ENCODE measurements around the gene UPF1. TPM values are rescaled to one million over a fixed set of nuclear protein-coding genes. Genes with fewer than 3 reads are reported as not detected.

Gene UPF1
- total and polyA plus RNA-seq, 2 of the 13 experiments (the other 11 are each of a cell fraction or from before 2014, with no cell fraction given), result 16.9 to 41.8 TPM

DNA sequence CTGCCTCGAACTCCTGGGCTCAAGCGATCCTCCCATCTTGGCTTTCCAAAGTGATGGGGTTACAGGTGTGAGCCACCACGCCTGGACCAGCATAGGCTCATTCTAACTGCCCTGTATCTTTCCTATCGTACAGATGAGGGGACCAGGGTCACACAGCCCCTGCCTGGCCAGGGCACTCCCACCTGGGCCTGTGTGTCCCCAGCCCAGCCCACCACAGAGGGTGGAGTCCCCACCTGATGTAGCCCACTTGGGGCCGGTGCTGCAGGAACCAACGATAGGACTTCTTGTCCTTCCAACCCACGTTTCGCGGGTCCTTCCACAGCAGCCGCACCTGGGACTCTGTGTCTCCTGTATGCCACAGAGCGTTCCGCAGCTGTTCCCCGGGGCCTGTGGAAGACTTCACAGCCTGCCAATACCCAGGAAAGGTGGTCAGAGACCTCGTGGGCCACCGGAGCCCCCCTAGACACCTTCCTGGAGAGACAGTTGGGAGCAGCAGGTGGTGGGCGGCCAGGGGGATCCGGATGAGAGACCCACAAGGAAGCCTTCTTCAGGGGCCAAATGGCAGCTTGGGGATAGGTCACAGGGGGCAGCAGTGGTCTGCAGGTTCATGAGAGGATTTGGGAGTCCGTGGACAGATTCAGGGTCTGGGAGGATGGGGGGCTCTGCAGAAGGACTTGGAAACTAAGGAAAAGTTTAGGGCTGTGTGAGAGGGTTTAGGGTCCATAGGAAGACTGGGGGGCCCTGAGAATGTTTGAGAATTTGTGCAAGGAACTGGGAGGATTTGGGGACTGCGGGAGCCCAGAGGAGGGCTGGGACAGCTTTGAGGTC lies 47.6 kb upstream of the UPF1 start:
- no peaks in the 10 kb centered on the region for H4K20me1 ChIP-seq (ENCODE audit: insufficient read depth, low read length)
- H2AFZ ChIP-seq (ENCODE audit: low read length), result no peak overlapping the region
- ChIA-PET POLR2A (no interaction called here), CTCF (ENCODE audit: low intra/inter-chr PET ratio, low total read pairs) (no interaction called here)
- no peaks in the 10 kb centered on the region for H3K36me3 ChIP-seq (replicated peaks in 1 of 2; ENCODE audit: control insufficient read depth in 1 of 2, insufficient read depth in 2 of 2, low read length in 2 of 2)
- peaks cover 10 to 32% of the 10 kb centered on the region in 2 experiments for H3K27me3 ChIP-seq (ENCODE audit: control insufficient read depth in 1 of 2, insufficient read depth in 2 of 2, low read length in 2 of 2)
- ATAC-seq (no peak), DNase-seq (ENCODE audit: low spot score) (no peak), FAIRE-seq (no peak)
- intact Hi-C loops (cut with micrococcal nuclease; ENCODE audit: unreplicated experiment) (no loop called here), in situ Hi-C loops (cut with HindIII; ENCODE audit: extremely low pct_ligation_motif_present, low pct_unique_long_range_greater_than_20kb) (no loop called here)
- 82% methylated on average over 13 of the region's 19 CpGs for WGBS (ENCODE audit: low lambda C conversion rate)
- H3K4me3 ChIP-seq (replicated peaks in 1 of 3; ENCODE audit: insufficient read depth in 1 of 3, low read depth in 2 of 3, low read length in 3 of 3), result no peak overlapping the region
- H3K27ac ChIP-seq (ENCODE audit: extremely low read length, insufficient read depth, low read length), result no peak overlapping the region
- H3K79me2 ChIP-seq (ENCODE audit: insufficient read depth, low read length), result no peaks in the 10 kb centered on the region
- H3K9me3 ChIP-seq (ENCODE audit: low read length), result no peaks in the 10 kb centered on the region
- H3K4me1 ChIP-seq (ENCODE audit: insufficient read depth, low read length), result peaks cover 49% of the 10 kb centered on the region
- H3K4me2 ChIP-seq (ENCODE audit: low read depth, low read length), result no peak overlapping the region
- H3K9ac ChIP-seq (ENCODE audit: insufficient read depth, low read depth, low read length), result no peak overlapping the region
- no TSS peak for BruUV-seq (replicated peaks)
- no peak for TF ChIP-seq PHF8 (CRISPR knock-in tag; IDR thresholded peaks at IDR 0.05)
- no peak for TF ChIP-seq HMGA1 (CRISPR knock-in tag; conservative IDR thresholded peaks at IDR 0.05)
- no peak for TF ChIP-seq KDM1A (CRISPR knock-in tag; IDR thresholded peaks at IDR 0.05)
- TF ChIP-seq HNRNPUL1 (IDR thresholded peaks at IDR 0.05; ENCODE audit: low read depth, low read length), result no peak
- TF ChIP-seq ZNF879 (CRISPR knock-in tag; IDR thresholded peaks at IDR 0.05), result no peak
- TF ChIP-seq ZEB1 (IDR thresholded peaks at IDR 0.05; ENCODE audit: insufficient replicate concordance, low read depth), result no peak
- TF ChIP-seq AKAP8 (CRISPR knock-in tag; IDR thresholded peaks at IDR 0.05), result no peak
- no peak for TF ChIP-seq FOXA1 (IDR thresholded peaks at IDR 0.05)
- TF ChIP-seq FOXA1 (CRISPR knock-in tag; IDR thresholded peaks at IDR 0.05), result no peak
- no peak for TF ChIP-seq ZNF567 (CRISPR knock-in tag; IDR thresholded peaks at IDR 0.05; ENCODE audit: borderline replicate concordance)
- TF ChIP-seq KDM3A (CRISPR knock-in tag; IDR thresholded peaks at IDR 0.05; ENCODE audit: low read depth), result no peak
- TF ChIP-seq ZZZ3 (CRISPR knock-in tag; IDR thresholded peaks at IDR 0.05; ENCODE audit: borderline replicate concordance), result no peak
- no peak for TF ChIP-seq KLF9 (CRISPR knock-in tag; IDR thresholded peaks at IDR 0.05; ENCODE audit: low read depth)
- TF ChIP-seq BRD4 (CRISPR knock-in tag; IDR thresholded peaks at IDR 0.05), result no peak
- no peak for TF ChIP-seq GTF2F1 (IDR thresholded peaks at IDR 0.05; ENCODE audit: low read length)
- TF ChIP-seq ZNF883 (CRISPR knock-in tag; IDR thresholded peaks at IDR 0.05; ENCODE audit: not compliant biosample characterization), result no peak
- TF ChIP-seq ZNF891 (CRISPR knock-in tag; IDR thresholded peaks at IDR 0.05), result no peak
- TF ChIP-seq ZNF253 (CRISPR knock-in tag; IDR thresholded peaks at IDR 0.05; ENCODE audit: borderline replicate concordance), result no peak
- TF ChIP-seq ZBTB3 (CRISPR knock-in tag; IDR thresholded peaks at IDR 0.05; ENCODE audit: borderline replicate concordance, low read depth), result no peak
- TF ChIP-seq, protein P1, sequence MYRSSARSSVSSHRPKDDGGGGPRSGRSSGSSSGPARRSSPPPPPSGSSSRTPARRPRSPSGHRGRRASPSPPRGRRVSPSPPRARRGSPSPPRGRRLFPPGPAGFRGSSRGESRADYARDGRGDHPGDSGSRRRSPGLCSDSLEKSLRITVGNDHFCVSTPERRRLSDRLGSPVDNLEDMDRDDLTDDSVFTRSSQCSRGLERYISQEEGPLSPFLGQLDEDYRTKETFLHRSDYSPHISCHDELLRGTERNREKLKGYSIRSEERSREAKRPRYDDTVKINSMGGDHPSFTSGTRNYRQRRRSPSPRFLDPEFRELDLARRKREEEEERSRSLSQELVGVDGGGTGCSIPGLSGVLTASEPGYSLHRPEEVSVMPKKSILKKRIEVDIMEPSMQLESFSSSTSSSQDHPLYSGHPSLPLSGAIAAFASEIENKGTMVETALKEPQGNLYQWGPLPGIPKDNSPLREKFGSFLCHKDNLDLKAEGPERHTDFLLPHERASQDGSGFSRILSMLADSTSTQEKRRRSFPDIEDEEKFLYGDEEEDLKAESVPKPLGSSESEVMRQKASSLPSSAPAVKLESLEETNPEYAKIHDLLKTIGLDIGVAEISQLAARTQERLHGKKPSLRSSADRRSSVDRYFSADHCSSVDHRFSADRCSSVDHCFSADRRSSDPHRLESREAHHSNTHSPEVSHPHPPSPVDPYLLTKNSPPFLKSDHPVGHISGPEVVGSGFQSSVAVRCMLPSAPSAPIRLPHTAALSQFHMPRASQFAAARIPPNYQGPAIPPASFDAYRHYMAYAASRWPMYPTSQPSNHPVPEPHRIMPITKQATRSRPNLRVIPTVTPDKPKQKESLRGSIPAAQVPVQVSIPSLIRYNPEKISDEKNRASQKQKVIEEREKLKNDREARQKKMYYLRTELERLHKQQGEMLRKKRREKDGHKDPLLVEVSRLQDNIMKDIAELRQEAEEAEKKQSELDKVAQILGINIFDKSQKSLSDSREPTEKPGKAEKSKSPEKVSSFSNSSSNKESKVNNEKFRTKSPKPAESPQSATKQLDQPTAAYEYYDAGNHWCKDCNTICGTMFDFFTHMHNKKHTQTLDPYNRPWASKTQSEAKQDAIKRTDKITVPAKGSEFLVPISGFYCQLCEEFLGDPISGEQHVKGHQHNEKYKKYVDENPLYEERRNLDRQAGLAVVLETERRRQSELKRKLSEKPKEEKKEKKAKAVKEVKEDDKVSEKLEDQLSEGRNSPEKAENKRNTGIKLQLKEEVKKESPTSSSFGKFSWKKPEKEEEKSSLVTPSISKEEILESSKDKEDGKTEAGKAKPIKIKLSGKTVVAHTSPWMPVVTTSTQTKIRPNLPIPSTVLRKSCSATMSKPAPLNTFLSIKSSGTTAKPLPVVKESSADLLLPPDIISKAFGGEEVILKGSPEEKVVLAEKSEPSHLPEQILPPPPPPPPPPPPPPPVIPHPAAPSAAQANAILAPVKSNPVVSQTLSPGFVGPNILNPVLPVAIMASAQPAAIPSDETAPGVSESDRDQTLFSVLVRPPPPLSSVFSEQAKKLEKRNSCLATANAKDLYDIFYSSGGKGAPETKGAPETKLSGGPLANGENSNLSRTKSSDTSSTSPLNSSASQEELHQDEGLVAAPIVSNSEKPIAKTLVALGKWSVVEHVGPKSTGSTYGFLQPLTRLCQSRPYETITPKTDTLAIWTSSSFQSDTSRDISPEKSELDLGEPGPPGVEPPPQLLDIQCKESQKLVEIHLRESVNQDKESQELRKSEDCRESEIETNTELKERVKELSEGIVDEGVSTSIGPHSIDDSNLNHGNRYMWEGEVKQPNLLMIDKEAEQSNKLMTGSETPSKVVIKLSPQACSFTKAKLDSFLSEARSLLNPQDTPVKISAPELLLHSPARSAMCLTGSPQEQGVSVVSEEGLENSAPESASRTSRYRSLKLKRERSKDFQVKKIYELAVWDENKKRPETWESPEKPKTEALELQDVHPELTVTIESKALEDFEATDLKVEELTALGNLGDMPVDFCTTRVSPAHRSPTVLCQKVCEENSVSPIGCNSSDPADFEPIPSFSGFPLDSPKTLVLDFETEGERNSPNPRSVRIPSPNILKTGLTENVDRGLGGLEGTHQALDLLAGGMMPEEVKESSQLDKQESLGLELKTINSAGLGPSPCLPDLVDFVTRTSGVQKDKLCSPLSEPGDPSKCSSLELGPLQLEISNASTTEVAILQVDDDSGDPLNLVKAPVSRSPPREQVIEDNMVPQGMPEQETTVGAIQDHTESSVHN (CRISPR knock-in tag; IDR thresholded peaks at IDR 0.05), result no peak

All from HepG2 (cell line).